Measurements from ENCODE around the gene SCIMP.
A peak's percentile ranks its signal among the peaks of the same experiment; 100 is the strongest.
"Not testable (repeated sequence)": the region's sequence is repeated elsewhere in the genome, so short reads cannot be mapped to it uniquely, and the experiment has no call there.

The SCIMP gene

DNA sequence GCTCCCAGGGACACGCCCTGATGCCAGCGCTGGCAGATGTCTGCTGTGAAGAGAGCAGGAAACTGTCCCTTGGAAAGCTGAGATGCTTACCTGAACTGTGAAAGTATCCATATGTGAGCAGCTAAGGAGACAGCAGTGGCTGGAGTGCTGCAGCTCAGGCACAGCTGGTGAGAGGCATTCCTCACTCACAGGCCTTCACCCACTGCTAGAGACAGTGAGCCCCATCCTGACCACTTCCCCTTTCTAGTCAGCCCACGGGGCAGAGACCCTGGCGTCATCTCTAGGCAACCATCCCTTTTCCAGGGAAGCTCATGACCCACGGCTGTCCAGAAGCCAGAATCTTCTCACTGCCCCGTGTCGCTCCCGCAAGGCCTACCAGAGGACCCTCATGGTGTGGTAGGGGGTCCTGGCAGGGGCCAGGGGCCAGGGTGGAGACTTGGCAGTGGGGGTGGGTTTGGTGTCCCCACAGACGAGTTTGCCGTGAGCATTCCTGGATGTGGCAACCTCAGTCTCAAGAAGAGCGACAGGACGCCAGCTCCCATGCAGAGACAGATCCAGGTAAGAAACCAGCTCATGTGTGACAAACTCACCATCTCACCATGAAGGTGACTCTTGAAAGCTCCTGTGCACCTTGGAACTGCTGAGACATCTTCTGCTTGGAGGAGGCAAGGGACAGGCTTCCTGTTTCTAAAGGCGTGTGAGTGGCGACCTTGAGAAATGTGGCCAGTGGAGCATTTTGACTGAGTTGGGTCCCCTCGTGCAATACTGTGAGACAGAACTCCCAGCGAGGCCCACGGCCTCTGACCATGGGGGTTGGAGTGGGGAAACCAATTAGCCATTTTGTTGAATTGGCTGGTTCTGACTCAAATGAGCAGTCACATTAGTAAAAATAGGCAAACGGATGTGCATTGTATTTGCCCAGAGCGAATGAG lies at the start of gene SCIMP:
Gene SCIMP, minus strand, starts transcription at position 216 of the 932 bp plus-strand sequence. Its CDS starts 105 bp downstream, at position 111.
- no peak for DNase-seq (ENCODE audit: low spot score)

DNA sequence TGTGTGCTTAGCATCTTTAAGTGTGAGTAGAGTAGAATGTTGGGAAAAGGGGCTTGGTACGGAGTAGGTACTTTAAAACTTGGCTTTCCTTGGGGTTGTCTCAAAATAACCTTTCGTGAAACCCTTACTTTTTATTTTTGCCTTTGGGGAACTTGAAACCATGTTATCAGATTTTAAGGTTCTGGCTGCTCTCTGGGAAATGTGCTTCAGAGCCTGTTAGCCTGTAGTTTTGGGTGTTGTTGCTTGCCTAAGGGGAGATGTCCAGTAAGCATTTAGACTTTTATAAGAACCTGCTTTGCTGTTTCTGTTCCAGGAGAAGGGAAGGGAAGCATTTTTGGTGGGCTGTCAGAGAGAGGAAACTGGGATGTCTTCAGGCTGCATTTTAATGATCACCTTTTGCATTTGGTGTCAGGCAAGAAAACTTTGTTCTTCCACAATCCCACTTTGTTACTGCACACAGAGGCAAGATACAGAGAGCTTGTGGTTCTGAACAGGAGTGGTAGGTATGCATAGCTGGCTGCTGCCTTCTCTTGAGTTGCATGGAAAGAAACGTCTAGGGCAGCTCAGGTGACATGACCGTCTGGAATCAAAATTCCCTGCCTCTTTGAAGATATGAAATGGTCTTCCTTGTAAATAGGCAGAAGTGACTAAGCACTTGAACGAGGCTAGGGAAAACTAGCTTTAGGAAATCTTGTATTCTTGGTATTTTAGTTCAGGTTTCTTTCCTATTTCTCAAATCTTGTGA lies 49.1 kb upstream of the SCIMP start:
- no peak for DNase-seq (ENCODE audit: low spot score)

DNA sequence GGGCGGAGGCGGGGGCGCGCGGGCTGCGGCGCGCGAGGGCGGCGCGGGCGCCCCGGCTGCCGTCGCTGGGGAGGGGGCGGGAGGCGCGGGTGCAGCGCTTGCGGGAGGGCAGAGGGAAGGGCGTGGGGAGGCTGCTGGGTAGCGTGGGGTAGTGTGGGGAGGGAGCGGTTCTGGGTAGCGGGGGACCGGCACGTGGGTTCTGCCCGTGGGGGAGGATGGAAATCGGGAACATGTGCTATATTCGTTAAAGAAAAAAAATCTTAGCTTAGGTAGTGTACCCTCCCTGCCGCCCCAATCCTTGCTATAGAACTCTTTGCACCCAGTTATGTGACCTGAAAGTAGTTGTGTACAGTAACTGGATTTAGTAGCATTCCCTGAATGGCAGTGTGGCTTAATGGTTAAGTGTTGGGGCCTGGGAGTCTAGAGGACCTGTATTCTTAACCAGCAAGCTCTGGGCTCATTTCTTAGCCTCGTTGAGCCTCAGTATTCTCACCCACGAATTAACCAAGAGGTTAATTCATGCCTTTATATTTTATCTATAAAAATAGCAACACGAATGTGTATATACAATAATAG lies 48.1 kb upstream of the SCIMP start:
- DNase-seq (ENCODE audit: low spot score): no peak

DNA sequence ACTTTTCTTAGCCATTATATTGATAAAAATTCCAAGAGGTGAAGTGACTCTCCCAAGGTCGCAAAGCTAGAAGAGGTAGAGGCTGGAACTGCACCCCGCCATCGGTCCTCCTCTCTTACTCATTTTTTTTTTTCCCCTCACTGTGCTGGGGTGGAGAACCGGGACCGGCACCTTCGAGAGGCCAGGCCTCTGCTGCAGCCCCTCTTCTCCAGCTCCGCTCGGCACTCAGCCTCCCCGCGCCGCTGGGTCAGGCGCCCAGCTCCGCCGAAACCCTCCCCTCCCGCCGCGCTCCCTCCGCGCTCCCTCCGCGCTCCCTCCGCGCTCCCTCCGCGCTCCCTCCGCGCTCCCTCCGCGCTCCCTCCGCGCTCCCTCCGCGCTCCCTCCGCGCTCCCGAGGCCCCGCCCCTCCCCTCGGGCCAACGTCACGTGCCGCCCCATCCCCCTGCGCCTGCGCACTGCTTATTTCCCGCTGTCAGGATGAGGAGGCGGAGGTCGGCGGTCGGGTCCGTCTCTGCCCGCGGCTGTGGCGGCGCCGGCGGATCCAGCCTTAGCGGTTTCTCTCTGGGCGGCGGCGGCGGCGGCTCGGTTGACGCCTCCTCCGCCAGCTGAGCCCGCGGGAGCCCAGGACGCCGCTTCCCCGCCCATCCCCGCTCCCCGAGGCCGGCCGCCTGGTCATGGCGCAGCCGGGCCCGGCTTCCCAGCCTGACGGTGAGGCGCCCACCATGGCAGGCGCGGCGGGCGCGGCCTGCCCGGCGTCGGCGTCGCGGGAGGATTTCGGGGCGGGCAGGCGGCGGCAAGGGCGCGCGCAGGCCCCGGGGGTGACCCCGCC lies 47.4 kb upstream of the SCIMP start, which contains the start of gene RABEP1:
Gene RABEP1, plus strand, starts transcription at position 471 of the 828 bp plus-strand sequence. Its CDS starts 203 bp downstream, at position 674.
- DNase-seq (ENCODE audit: low spot score): peak; percentile 93

DNA sequence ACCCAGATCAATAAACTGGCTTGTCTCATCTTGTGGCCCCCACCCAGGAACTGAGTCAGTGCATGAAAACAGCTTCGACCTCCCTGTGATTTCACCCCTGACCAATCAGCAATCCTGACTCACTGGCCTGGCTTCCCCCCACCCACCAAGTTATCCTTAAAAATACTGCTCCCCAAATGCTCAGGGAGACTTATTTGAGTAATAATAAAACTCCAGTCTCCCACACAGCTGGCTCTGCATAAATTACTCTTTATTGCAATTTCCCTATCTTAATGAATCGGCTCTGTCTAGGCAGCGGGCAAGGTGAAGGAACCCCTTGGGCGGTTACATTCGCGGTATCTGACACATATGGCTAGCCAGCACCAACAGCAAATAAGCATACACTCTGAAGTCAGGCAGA lies 37.7 kb upstream of the SCIMP start:
- no peak for DNase-seq (ENCODE audit: low spot score)

DNA sequence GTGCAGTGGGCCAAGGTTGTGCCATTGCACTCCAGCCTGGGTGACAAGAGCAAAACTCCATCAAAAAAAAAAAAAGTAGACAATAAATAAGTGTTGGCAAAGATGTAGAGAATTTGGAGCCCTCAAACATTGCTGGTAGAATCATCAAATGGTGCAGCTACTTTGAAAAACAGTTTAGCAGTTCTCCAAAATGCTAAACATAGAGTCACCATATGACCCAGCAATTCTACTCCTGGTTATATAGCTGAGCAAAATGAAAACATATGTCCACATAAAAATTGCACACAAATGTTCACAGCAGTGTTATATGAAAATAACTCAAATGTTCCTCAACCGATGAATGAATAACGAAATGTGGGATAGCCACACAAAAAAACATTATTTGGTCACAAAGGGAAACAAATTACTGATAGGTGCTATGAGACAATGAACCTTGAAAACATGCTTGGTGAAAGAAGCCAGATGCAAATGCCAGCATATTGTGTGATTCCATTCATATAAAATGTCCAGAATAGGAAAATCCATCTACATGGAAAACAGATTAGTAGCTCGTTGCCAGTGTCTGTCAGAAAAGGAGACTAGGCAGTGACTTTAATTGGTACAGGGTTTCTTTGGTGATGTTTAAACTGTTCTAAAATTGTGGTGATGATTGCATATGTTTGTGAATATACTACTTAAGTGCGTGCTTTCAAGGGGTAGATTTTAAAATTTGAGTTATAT lies 34.7 kb upstream of the SCIMP start:
- DNase-seq (ENCODE audit: low spot score): no peak

DNA sequence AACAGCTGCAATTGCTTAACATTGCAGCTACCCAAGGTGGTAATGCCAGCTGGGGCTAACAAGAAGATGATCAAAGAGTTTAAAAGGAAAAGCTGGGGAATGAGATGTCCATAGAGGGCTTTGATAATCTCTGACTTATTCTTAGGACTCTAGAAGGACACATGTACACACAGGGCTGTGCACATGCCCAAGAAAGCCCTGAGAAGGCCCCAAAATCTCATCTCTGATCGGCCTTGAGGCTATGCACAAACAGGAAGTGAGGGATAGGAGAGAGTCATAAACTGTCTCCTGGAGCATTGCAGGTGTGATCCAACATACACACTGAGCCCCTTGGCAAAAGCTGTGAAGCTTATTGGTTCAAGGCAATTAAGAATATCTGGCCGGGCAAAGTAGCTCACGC lies 30.2 kb upstream of the SCIMP start:
- DNase-seq (ENCODE audit: low spot score): no peak

DNA sequence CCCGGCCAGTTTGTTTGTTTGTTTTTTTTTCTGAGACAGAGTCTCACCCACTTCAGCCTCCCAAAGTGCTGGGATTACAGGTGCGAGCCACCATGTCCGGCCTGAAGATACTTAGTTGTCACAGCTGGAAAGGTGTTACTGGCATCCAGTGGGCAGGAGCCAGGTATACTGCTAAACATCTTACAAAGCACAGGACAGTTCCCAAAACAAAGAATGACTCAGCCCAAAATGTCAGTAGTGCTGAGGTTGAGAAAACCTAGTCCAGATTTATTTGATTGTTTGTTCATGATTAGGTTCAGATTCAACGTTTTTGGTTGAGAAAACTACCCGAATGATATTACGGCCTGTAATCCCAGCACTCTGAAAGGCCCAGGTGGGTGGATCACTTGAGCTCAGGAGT lies 28.8 kb upstream of the SCIMP start:
- DNase-seq (ENCODE audit: low spot score): no peak

DNA sequence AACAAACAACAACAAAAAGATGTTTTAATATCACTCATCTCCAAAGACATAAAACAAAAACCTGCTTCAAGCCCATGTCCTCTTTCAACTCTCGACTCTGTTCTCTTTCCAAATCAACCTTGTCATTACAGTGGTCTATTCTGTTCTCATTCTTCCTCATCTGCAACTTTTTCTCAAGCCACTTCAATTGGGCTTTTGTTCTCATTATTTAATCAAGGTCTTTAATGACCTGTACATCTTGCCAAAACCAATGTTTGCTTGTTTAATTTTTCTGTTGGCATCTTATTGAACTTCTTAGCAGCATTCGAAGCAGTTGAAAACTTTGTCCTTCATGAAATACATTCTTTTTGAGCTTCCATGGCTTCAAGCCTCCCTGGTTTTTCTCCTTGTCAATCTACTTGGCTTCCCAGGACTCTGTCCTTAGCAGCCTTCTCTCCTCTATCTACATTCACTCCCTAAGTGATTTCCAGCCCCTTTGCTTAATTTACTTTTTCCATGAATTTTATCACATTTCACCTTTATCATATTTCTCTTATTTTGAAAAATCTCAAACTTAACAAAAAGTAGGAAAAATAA lies 27.8 kb upstream of the SCIMP start:
- DNase-seq (ENCODE audit: low spot score): no peak

DNA sequence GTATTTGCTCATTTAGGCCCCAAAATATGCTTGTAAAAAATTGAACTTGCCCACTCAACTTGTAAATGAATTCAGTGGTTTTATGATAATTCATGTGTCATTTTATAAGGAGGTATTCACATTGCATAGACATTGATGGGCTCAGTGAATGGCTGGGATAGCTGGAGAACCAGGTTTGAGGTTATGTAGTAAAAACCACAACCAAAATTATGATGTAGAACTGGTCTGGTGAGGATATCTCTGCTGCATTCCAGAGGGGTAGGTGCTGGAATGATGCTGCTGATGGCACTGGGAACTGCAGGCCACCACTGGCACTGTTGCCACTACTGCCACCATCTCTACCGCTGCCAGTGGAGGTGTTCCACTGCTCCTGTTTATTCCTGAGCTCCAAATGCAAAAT lies 25.9 kb upstream of the SCIMP start:
- no peak for DNase-seq (ENCODE audit: low spot score)

DNA sequence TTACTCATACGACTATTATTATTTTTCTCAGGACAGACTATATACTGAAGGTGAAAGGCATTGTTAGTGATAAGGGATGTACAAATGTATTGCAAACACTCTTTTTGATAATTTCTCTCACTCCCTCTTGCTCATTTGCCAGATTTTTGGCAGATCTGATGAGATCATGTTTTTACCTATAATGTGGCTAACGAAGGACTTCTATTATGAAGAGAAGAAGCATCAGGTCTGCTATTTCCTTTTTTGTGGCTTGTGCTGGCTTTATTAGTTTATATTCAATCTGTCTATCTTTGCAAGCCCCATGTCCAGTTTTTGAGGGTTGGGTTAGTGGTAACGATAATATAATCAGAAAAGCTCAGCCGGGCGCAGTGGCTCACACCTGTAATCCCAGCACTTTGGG lies 22.5 kb upstream of the SCIMP start:
- no peak for DNase-seq (ENCODE audit: low spot score)

DNA sequence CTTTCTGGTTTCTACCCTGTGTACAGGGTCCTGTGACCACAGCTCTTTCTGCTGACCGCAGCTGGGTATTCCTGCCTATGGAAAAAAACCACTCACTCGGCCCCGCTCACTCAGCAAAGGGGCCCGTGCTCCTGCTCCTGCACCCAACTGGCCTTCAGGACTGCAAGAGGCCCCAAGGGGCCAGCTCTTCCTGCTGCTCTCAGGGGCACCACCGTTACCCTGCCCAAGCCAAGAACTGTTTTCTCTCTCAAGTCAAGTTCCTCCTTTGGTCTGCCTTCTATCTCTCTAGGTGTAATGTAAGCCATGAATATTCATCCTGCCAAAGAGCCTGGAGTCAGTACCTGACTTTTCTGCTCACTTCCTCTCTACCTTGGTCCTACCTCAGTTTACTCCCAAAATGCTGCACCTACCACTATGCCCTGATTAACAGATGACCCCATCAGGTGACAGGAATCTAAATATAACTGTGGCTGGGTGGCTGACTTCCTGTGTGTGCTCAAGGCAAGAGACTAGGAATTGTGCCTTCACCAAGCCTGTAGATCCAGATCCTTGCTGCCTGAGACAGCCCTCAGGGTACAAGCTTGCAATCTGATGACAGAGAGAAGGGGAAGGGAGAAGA lies 20.4 kb upstream of the SCIMP start:
- no peak for DNase-seq (ENCODE audit: low spot score)

DNA sequence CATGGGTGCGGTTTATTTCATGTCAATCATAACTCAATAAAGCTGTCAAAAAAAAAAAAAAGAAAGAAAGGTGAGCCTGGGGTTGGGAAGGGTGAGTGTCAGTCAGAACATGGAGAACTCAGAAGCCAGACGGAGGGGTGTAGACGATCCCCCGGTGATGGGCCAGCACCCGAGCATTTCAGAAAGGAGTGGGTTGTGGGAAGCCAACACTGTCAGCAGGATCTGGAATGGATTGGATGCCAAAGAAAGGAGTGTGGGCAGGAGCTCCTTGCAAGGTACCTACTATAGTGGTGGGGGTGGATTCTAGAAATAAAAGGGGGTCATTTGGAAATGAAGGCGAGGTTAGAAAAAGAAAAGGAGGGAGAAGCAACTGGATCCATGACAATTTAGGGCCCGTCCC lies 19.8 kb upstream of the SCIMP start:
- no peak for DNase-seq (ENCODE audit: low spot score)

DNA sequence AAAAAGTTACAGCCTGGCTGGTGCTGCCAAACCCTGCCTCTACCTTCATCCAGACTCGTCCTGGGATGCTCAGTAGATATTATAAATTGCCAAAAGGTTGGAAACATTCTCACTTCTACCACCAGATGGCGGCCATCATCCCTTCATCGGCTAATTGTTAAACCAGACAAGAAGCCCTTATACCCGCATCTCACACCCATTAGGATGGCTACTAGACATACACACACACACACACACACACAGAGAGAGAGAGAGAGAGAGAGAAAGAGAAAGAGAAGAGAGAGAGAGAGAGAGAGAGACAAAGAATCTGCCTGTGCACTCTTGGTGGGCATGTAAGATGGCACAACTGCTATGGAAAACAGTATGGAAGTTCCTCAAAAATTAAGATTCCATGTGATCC lies 15.0 kb upstream of the SCIMP start:
- peak; percentile 67 for DNase-seq (ENCODE audit: low spot score)

DNA sequence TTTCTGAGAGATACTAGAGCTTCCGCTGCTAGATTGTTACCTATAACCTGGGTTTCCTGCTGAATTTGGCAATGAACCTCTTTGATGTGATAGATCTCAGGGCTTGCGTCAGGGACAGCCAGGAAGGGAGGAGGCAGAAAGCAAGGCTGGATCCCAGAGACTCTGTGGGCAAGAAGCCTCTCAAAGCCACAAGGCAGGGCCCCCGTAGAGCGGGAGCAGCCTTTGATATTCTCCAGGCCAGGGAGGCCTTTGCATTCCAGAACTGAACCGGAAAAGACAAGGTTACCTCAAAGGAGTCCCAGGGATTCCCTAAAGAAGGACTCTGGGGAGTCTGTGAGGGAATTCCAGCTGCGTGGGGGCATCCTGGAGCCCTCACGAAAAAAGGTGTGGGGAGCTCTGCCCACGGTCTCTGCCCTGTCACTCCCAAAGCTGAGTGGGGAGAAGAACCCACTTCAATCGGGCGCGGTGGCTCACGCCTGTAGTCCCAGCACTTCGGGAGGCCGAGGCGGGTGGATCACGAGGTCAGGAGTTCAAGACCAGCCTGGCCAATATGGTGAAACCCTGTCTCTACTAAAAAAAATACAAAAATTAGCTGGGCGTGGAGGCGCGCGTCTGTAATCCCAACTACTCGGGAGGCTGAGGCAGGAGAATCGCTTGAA lies 14.3 kb upstream of the SCIMP start:
- no peak for DNase-seq (ENCODE audit: low spot score)

DNA sequence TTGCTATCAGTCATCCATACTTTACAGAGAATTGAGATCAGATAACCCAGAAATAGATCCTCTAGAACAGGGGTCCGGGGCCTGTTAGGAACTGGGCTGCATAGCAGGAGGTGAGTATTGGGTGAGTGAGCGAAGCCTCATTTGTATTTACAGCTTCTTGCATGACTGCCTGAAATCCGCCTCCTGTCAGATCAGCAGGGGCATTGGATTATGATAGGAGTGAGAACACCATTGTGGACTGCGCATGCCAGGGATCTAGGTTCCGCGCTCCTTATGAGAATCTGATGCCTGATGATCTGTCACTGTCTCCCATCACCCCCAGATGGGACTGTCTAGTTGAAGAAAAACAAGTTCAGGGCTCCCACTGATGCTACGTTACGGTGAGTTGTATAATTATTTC lies 13.0 kb upstream of the SCIMP start:
- no peak for DNase-seq (ENCODE audit: low spot score)

DNA sequence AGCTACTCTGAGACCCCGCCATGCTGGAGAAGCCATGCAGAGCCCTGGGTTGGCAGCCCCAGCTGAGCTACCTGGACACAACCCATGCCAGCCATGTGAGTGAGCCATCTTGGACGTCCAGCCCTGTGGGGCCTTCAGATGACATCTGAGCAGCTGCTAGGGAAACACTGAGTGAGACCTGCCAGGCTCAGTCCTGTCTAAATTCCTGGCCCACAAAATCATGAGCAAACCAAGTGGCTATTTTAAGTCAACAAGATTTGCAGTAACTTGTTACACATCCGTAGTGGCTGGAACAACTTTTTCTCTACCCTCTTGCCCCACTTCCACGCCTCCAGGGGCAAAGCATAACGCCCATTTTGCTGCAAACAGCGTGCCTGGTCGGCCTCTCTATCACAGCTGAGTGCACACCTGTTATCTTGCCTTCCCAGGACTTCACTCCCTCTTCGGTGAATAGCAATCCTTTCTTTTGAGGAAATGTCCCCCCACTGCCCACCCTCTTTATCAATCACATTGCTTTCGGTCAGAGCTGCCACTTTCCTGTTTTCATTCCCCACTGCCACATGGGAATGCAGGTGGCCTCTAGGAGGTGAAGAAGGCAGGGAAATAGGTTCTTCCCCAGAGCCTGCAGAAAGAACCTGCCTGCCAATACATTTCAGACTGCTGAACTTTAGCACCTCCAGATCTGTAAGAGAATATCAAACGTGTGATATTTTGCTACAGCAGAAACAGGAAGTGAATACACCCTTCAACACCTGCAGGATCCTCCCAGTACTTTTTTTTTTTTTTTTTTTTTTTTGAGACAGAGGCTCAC lies 7.4 kb upstream of the SCIMP start:
- peak; percentile 50 for DNase-seq (ENCODE audit: low spot score)

DNA sequence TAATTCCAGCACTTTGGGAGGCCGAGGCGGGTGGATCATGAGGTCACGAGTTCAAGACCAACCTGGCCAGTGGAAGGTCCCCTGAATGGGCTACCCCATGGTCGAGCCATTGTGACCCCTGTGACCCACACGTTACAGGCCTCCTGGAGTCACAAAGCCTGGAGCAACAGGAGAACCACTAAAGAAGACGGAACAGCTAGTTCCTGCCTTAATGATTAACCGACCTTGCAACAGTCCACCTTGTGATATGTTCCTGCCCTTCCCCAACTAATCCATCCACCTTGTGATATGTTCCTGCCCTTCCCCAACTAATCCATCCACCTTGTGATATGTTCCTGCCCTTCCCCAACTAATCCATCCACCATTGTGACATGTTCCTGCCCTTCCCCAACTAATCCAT lies 5.1 kb upstream of the SCIMP start:
- not testable (repeated sequence) for DNase-seq (ENCODE audit: low spot score)

DNA sequence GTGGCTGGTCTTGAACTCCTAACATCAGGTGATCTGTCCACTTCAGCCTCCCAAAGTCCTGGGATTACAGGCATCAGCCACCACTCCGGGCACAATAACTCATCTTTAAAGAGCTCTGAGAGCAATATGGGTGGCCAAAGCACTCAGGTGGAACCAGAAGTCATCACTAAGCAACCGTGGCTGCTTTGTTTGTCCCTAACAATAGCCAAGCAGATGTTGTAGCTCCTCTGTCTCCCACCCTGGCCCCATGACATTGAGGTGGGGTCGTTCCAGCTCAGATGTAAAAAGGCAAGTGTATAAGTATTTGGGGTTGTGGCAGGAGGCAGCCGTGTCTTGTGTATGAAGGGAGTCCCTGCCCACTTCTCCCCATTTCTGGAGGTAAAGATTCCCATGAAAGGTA lies 3.7 kb upstream of the SCIMP start:
- no peak for DNase-seq (ENCODE audit: low spot score)

Measured in CD4-positive, alpha-beta T cell treated with Interleukin-6 at 100 ng/mL for 8 hours (primary cell).